Nephron progenitor cell (in vitro differentiated cells): ENCODE results near the gene EPAS1.

Source experiments
- DNase-seq: peaks from one replicate; pipeline ENCODE4 v3.0.0; 2021
- H3K27ac Mint-ChIP-seq: 2 replicates; pipeline ENCODE4 v1.8.0; 2021; ENCODE audit warnings: mild to moderate bottlenecking, moderate library complexity, mixed read lengths
- H3K27me3 Mint-ChIP-seq: 2 replicates; pipeline ENCODE4 v1.8.0; 2021; ENCODE audit warnings: mild to moderate bottlenecking, low read depth, mixed read lengths; ENCODE audit not compliant: poor library complexity
- H3K36me3 Mint-ChIP-seq: 2 replicates; pipeline ENCODE4 v1.8.0; 2021; ENCODE audit warnings: low read depth, mixed read lengths
- H3K4me1 Mint-ChIP-seq: 2 replicates; pipeline ENCODE4 v1.8.0; 2021; ENCODE audit warnings: mixed read lengths
- H3K4me3 Mint-ChIP-seq: 2 replicates; pipeline ENCODE4 v1.8.0; 2021; ENCODE audit warnings: mild to moderate bottlenecking, moderate library complexity, mixed read lengths
- H3K9me3 Mint-ChIP-seq: 2 replicates; pipeline ENCODE4 v1.8.0; 2021; ENCODE audit warnings: mild to moderate bottlenecking, moderate library complexity, mixed read lengths
- TF ChIP-seq, protein P1 (sequence below): fragments of 200-600 bp; sonication (generic); IDR thresholded peaks from 2 replicates; pipeline ENCODE4 v1.5.0; 2021; ENCODE audit warnings: antibody characterized with exemption

Gene EPAS1

DNA sequence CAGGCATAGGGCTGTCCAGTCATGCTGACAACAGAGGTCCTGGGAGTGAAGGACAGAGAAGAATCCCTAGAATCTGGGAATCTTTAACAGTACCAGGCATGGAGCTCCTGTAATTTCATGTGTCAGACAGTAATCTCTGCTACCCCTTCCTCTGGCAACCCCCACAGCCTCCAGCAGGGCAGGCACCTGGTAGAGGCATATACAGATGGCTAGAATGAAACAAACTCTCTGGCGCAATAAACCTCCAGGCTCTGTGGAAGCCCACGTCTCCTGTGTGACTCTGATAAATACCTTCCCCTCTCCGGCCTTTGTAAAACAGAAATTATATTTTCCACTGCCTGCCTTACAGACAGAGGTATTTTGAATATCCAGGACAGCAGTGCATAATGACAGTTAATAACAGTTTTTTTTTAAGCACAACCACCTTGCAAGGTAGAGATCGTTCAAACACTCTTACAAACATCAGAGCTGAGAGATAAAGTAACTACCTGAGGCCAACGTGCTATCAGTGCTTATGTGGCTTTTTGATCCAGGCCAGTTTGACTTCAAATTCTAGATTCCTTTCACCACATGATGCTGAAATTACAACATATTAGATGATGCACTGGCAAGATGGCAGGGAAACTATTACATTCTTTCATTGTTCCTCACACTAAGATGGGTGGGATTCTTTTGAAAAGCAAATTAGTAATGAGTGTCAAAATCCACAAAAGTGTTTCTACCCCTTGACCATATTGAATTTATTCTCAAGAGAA, 134.5 kb downstream of the EPAS1 start:
- no peak for DNase-seq
- no peaks in the 10 kb centered on the region for H3K4me1 Mint-ChIP-seq
- no peak overlapping the region for H3K4me3 Mint-ChIP-seq
- TF ChIP-seq, protein P1, sequence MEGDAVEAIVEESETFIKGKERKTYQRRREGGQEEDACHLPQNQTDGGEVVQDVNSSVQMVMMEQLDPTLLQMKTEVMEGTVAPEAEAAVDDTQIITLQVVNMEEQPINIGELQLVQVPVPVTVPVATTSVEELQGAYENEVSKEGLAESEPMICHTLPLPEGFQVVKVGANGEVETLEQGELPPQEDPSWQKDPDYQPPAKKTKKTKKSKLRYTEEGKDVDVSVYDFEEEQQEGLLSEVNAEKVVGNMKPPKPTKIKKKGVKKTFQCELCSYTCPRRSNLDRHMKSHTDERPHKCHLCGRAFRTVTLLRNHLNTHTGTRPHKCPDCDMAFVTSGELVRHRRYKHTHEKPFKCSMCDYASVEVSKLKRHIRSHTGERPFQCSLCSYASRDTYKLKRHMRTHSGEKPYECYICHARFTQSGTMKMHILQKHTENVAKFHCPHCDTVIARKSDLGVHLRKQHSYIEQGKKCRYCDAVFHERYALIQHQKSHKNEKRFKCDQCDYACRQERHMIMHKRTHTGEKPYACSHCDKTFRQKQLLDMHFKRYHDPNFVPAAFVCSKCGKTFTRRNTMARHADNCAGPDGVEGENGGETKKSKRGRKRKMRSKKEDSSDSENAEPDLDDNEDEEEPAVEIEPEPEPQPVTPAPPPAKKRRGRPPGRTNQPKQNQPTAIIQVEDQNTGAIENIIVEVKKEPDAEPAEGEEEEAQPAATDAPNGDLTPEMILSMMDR, result no peak
- H3K9me3 Mint-ChIP-seq, result peaks cover 6% of the 10 kb centered on the region
- H3K36me3 Mint-ChIP-seq, result no peaks in the 10 kb centered on the region
- no peak overlapping the region for H3K27ac Mint-ChIP-seq
- H3K27me3 Mint-ChIP-seq, result peaks cover 5% of the 10 kb centered on the region

DNA sequence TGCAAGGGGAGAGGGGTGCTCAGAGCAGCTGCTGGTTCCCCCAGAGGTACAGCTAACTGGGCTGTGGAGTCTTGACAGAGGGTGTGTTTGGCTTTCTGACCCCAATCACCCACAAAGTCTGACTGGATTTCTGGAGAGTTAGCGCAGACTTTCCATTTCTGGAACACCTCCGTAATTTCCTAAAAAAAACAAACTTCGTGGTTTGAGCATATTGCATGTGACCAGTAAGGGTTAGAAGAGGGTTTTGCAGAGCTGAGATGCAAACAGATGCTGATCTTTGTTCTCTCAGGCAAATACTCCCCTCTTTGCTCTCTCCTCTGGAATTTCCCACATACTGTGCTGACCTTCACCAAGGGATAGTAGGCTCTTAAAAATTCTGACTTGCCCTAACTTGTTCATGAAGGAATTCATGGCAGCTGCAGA, 137.7 kb downstream of the EPAS1 start:
- DNase-seq, result no peak
- H3K27ac Mint-ChIP-seq, result no peak overlapping the region
- peaks cover 5% of the 10 kb centered on the region for H3K27me3 Mint-ChIP-seq
- no peaks in the 10 kb centered on the region for H3K4me1 Mint-ChIP-seq
- TF ChIP-seq, protein P1, result no peak
- no peaks in the 10 kb centered on the region for H3K9me3 Mint-ChIP-seq
- no peaks in the 10 kb centered on the region for H3K36me3 Mint-ChIP-seq
- H3K4me3 Mint-ChIP-seq, result no peak overlapping the region

DNA sequence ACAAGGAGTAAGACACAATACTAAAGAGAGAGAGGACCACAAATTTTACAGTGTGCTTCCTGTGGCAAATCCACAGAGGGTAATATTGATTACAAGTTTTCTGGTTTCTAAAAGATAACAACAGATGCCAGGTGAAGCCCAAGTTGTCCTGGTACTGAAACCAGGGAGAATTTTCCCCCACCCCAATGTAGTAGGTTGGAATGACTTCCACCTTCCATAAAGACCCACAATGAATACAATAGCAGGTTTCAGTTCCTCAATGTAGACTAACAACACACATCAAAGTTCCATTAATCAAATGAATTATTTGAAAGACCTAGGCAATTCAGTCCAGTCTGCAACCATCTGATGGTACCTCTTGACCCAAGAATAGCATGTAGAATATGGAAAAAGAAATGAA, 138.1 kb downstream of the EPAS1 start:
- TF ChIP-seq, protein P1, result no peak
- H3K27me3 Mint-ChIP-seq, result peaks cover 8% of the 10 kb centered on the region
- no peak overlapping the region for H3K27ac Mint-ChIP-seq
- no peak for DNase-seq
- no peaks in the 10 kb centered on the region for H3K9me3 Mint-ChIP-seq
- H3K36me3 Mint-ChIP-seq, result no peaks in the 10 kb centered on the region
- no peak overlapping the region for H3K4me3 Mint-ChIP-seq
- H3K4me1 Mint-ChIP-seq, result no peaks in the 10 kb centered on the region

DNA sequence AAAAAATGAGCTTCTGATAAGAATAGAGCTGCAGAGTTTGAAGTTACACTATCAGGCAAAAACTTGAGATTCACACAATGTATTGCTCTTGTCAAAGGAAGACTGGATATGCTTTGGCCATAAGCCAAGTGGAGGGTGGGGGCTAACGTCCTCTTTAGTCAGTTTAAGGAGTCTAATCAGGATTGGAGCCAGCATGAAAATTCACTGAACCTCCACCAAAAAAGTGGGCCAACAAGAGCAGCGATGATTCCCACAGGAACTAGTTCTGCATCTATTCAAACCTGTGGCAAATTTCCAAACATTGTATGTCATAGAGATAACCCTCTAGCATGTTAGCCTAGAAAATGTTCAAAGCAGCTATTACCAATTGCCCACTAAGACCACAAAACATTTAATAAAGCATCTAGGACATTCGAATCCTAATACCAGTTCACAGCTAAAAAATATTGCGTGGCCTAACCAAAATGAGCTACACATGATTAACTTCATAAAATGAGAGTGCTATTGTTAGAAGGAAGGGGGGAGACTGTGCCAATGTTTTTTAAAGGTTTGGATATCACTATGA, 138.7 kb downstream of the EPAS1 start:
- Mint-ChIP-seq H3K36me3 (no peaks in the 10 kb centered on the region), H3K9me3 (no peaks in the 10 kb centered on the region), H3K4me1 (no peaks in the 10 kb centered on the region), H3K4me3 (no peak overlapping the region), H3K27ac (no peak overlapping the region), H3K27me3 (peaks cover 13% of the 10 kb centered on the region)
- no peak for DNase-seq
- TF ChIP-seq, protein P1, result no peak
